Frontal cortex (tissue), 4 donors: ENCODE data around the gene NSD2. TPM values are rescaled to one million over a fixed set of nuclear protein-coding genes. Genes with fewer than 3 reads are reported as not detected.
"Not testable (repeated sequence)": the region's sequence is repeated elsewhere in the genome, so short reads cannot be mapped to it uniquely, and the experiment has no call there.

ENCODE experiments used
- DNase-seq, 2 donors: peaks; one replicate each; pipeline ENCODE4 v3.0.0; 2012; ENCODE audit warnings: low spot score in 2 of 2
- FAIRE-seq: peaks from 2 replicates; lab custom pipeline; 2012; peaks lifted over from hg19 to GRCh38; lab: Jason Lieb, UNC
- total RNA-seq: library from RNA; depleted of rRNA; stranded (reverse); fragments of >200 nt; gene quantifications from one replicate; pipeline ENCODE4 v1.2.3, GENCODE V29; 2014
- donor health status: control.
- donor health status: control.
- donor health status: control.

The NSD2 gene
- total RNA-seq, 1 donor from 2014 or later = 113 TPM

- DNase-seq (no peak), FAIRE-seq (no peak)
Observed at GRCh38 chr4:1990348-1990645, 119.1 kb downstream of the NSD2 start.

GRCh38 chr4:1990676-1991075 is 119.5 kb downstream of the NSD2 start:
- DNase-seq (no peak), FAIRE-seq (no peak)

GRCh38 chr4:1991087-1991486 is 119.9 kb downstream of the NSD2 start:
- FAIRE-seq = no peak
- DNase-seq = no peak

GRCh38 chr4:1991596-1992434 is 120.6 kb downstream of the NSD2 start:
- DNase-seq = no peak
- FAIRE-seq = no peak

- FAIRE-seq = no peak
- no peak for DNase-seq
Observed at GRCh38 chr4:1992468-1993168, 121.4 kb downstream of the NSD2 start.

- DNase-seq = no peak
Observed at GRCh38 chr4:1993169-1993516, 122.0 kb downstream of the NSD2 start.

GRCh38 chr4:1993718-1994516 is 122.7 kb downstream of the NSD2 start:
- DNase-seq = not testable (repeated sequence)

More at GRCh38 chr4:1993169-1993516, 122.0 kb downstream of the NSD2 start:
- no peak for FAIRE-seq

GRCh38 chr4:1994938-1995337 is 123.7 kb downstream of the NSD2 start:
- FAIRE-seq (no peak), DNase-seq (no peak)

More at GRCh38 chr4:1993718-1994516, 122.7 kb downstream of the NSD2 start:
- not testable (repeated sequence) for FAIRE-seq

- no peak for FAIRE-seq
- no peak for DNase-seq
Observed at GRCh38 chr4:1996866-1997611, 125.8 kb downstream of the NSD2 start.

GRCh38 chr4:1997712-1998111 is 126.5 kb downstream of the NSD2 start:
- DNase-seq (no peak), FAIRE-seq (no peak)

GRCh38 chr4:1998296-1998695 is 127.1 kb downstream of the NSD2 start:
- DNase-seq (no peak), FAIRE-seq (no peak)

- not testable (repeated sequence) for FAIRE-seq, DNase-seq
Observed at GRCh38 chr4:1999308-1999707, 128.1 kb downstream of the NSD2 start.

- DNase-seq = not testable (repeated sequence)
Observed at GRCh38 chr4:2003361-2003760, 132.2 kb downstream of the NSD2 start.

GRCh38 chr4:2006367-2006766 is 135.2 kb downstream of the NSD2 start:
- FAIRE-seq = no peak

More at GRCh38 chr4:2003361-2003760, 132.2 kb downstream of the NSD2 start:
- not testable (repeated sequence) for FAIRE-seq

GRCh38 chr4:2006956-2007653 is 135.9 kb downstream of the NSD2 start:
- no peak for FAIRE-seq
- no peak for DNase-seq

More at GRCh38 chr4:2006367-2006766, 135.2 kb downstream of the NSD2 start:
- DNase-seq = no peak

- DNase-seq = no peak
- no peak for FAIRE-seq
Observed at GRCh38 chr4:2007804-2008670, 136.8 kb downstream of the NSD2 start.

GRCh38 chr4:2008671-2008920 is 137.4 kb downstream of the NSD2 start:
- DNase-seq (no peak), FAIRE-seq (no peak)

- no peak for FAIRE-seq
- peak; percentile 92 to 97 for DNase-seq
Observed at GRCh38 chr4:2008921-2009650, 137.9 kb downstream of the NSD2 start, which contains the start of gene NELFA. NELFA (minus strand) TSS chr4:2008974; CDS start chr4:2008959, 15 bp downstream.
